IPS-18c (cell line): ENCODE results near the gene CDC26.

Experiments
- H3K4me3 ChIP-seq: 2 replicates; pipeline ENCODE4 v1.7.0; 2013; ENCODE audit warnings: low read depth, mild to moderate bottlenecking, low read length, moderate library complexity; ENCODE audit not compliant: insufficient read depth
- H3K9me3 ChIP-seq: one replicate; pipeline ENCODE4 v1.6.1; 2013; ENCODE audit warnings: mild to moderate bottlenecking, low read length, moderate library complexity; ENCODE audit not compliant: control insufficient read depth, insufficient read depth

The CDC26 gene

GRCh38 chr9:113275157-113276131, at the start of gene CDC26, which contains the start of gene PRPF4:
TSS of gene CDC26 (minus strand) at chr9:113275572. CDS start at chr9:113272507, 3,065 bp downstream.
TSS of gene PRPF4 (plus strand) at chr9:113275658. CDS start at chr9:113275744, 86 bp downstream.
- Histone ChIP-seq H3K4me3 (peak within 1 kb of the TSS; percentile 97), H3K9me3 (no peaks in the 10 kb centered on the region)

- H3K9me3 ChIP-seq, result no peaks in the 10 kb centered on the region
- H3K4me3 ChIP-seq, result no peak overlapping the region
These were observed 47.3 kb upstream of the CDC26 start for GRCh38 chr9:113322671-113323070.

GRCh38 chr9:113320051-113320450, 44.7 kb upstream of the CDC26 start:
- Histone ChIP-seq H3K4me3 (no peak overlapping the region), H3K9me3 (no peaks in the 10 kb centered on the region)

GRCh38 chr9:113319054-113319453, 43.7 kb upstream of the CDC26 start:
- Histone ChIP-seq H3K4me3 (no peak overlapping the region), H3K9me3 (no peaks in the 10 kb centered on the region)

GRCh38 chr9:113317777-113318176, 42.4 kb upstream of the CDC26 start:
- Histone ChIP-seq H3K9me3 (no peaks in the 10 kb centered on the region), H3K4me3 (no peak overlapping the region)

- no peak overlapping the region for H3K4me3 ChIP-seq
- H3K9me3 ChIP-seq, result no peaks in the 10 kb centered on the region
These were observed 40.7 kb upstream of the CDC26 start for GRCh38 chr9:113316030-113316429.

GRCh38 chr9:113315231-113315630, 39.9 kb upstream of the CDC26 start:
- H3K4me3 ChIP-seq, result no peak overlapping the region
- no peaks in the 10 kb centered on the region for H3K9me3 ChIP-seq

GRCh38 chr9:113313261-113313660, 37.9 kb upstream of the CDC26 start:
- Histone ChIP-seq H3K4me3 (no peak overlapping the region), H3K9me3 (no peaks in the 10 kb centered on the region)

- Histone ChIP-seq H3K9me3 (no peaks in the 10 kb centered on the region), H3K4me3 (no peak overlapping the region)
These were observed 36.6 kb upstream of the CDC26 start for GRCh38 chr9:113311961-113312360.

GRCh38 chr9:113310538-113310937, 35.2 kb upstream of the CDC26 start:
- Histone ChIP-seq H3K4me3 (no peak overlapping the region), H3K9me3 (no peaks in the 10 kb centered on the region)

GRCh38 chr9:113309204-113309813, 33.9 kb upstream of the CDC26 start:
- H3K4me3 ChIP-seq, result no peak overlapping the region
- H3K9me3 ChIP-seq, result no peaks in the 10 kb centered on the region

GRCh38 chr9:113307396-113307975, 32.1 kb upstream of the CDC26 start:
- Histone ChIP-seq H3K9me3 (no peaks in the 10 kb centered on the region), H3K4me3 (no peak overlapping the region)

GRCh38 chr9:113306566-113306965, 31.2 kb upstream of the CDC26 start:
- H3K9me3 ChIP-seq, result no peaks in the 10 kb centered on the region
- no peak overlapping the region for H3K4me3 ChIP-seq

- Histone ChIP-seq H3K4me3 (no peak within 1 kb of the TSS), H3K9me3 (no peaks in the 10 kb centered on the region)
These were observed 27.5 kb upstream of the CDC26 start, which contains the start of gene RNF183 for GRCh38 chr9:113302792-113303418. TSS of gene RNF183 (minus strand) at chr9:113303376. CDS start at chr9:113298184, 5,192 bp downstream.

GRCh38 chr9:113301548-113301947, 26.2 kb upstream of the CDC26 start:
- Histone ChIP-seq H3K9me3 (no peaks in the 10 kb centered on the region), H3K4me3 (no peak overlapping the region)

- no peak overlapping the region for H3K4me3 ChIP-seq
- H3K9me3 ChIP-seq, result no peaks in the 10 kb centered on the region
These were observed 24.5 kb upstream of the CDC26 start for GRCh38 chr9:113299800-113300292.
